Measurements from ENCODE around the gene PTRH2. TPM values are rescaled to one million over a fixed set of nuclear protein-coding genes. Genes with fewer than 3 reads are reported as not detected.

The PTRH2 gene
- total RNA-seq, 1 experiment from 2014 or later: 59.6 TPM

DNA sequence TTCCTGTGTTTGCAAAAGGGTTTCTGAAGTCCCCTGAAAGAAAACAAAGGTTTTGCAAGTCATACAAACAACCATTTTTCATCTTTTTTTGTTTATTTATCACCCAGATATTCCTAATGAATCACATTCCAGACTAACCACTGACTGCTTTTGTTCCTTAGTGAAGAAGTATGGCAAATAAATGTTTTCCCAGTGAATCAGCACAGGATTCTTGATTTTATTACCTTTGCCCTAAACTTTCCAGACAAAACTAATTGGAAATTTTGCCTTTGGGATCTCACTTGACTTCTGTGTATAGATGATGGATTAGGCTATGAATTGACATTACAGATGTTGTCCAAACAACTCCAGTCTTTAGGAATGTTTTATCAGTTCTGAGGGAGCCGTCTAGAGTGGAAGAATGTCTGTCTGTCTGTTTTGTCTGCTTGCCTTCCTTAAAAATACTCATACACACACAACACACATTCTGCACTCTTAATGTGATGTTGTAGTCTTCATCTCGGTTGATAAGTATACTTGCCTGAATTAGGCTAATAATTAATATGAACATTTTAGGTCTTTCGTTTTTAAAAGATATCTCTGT, 49.1 kb upstream of the PTRH2 start (continued):
- TF ChIP-seq, protein P1, sequence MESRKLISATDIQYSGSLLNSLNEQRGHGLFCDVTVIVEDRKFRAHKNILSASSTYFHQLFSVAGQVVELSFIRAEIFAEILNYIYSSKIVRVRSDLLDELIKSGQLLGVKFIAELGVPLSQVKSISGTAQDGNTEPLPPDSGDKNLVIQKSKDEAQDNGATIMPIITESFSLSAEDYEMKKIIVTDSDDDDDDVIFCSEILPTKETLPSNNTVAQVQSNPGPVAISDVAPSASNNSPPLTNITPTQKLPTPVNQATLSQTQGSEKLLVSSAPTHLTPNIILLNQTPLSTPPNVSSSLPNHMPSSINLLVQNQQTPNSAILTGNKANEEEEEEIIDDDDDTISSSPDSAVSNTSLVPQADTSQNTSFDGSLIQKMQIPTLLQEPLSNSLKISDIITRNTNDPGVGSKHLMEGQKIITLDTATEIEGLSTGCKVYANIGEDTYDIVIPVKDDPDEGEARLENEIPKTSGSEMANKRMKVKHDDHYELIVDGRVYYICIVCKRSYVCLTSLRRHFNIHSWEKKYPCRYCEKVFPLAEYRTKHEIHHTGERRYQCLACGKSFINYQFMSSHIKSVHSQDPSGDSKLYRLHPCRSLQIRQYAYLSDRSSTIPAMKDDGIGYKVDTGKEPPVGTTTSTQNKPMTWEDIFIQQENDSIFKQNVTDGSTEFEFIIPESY (IDR thresholded peaks at IDR 0.05; ENCODE audit: extremely low read depth, insufficient replicate concordance, low read length): no peak
- TF ChIP-seq POLR2A (IDR thresholded peaks at IDR 0.05; ENCODE audit: borderline replicate concordance, extremely low read depth, insufficient read depth, insufficient read length): no peak
- no peak for TF ChIP-seq ZFX (IDR thresholded peaks at IDR 0.05)
- TF ChIP-seq, protein P2, sequence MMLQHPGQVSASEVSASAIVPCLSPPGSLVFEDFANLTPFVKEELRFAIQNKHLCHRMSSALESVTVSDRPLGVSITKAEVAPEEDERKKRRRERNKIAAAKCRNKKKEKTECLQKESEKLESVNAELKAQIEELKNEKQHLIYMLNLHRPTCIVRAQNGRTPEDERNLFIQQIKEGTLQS (IDR thresholded peaks at IDR 0.05): peak; percentile 61; the same call in 1 of the 2 replicates
- TF ChIP-seq YY1 (IDR thresholded peaks at IDR 0.05; ENCODE audit: extremely low read depth, insufficient replicate concordance, low read depth, low read length): peak; percentile 49
- TF ChIP-seq CEBPB (IDR thresholded peaks at IDR 0.05; ENCODE audit: low read depth): peak; percentile 91
- TF ChIP-seq POLR2AphosphoS5 (IDR thresholded peaks at IDR 0.05; ENCODE audit: low read depth, low read length): peak; percentile 61; the same call in 1 of the 2 replicates
- no peak for TF ChIP-seq EZH2 (IDR thresholded peaks at IDR 0.05)
- TF ChIP-seq JUND (IDR thresholded peaks at IDR 0.05): peak; percentile 99
- TF ChIP-seq EZH2phosphoT487 (IDR thresholded peaks at IDR 0.05; ENCODE audit: borderline replicate concordance): no peak
- TF ChIP-seq EGR1 (IDR thresholded peaks at IDR 0.05; ENCODE audit: low read depth): peak; percentile 42; the same call in 1 of the 2 replicates
- TF ChIP-seq RAD21 (IDR thresholded peaks at IDR 0.05; ENCODE audit: low read depth): no peak; the same call in none of the 2 replicates
- TF ChIP-seq SRF (IDR thresholded peaks at IDR 0.05; ENCODE audit: low read depth): peak; percentile 85
- no peak; the same call in 1 of the 2 replicates for TF ChIP-seq ELF1 (IDR thresholded peaks at IDR 0.05; ENCODE audit: borderline replicate concordance, low read depth)
- TF ChIP-seq SIN3A (IDR thresholded peaks at IDR 0.05; ENCODE audit: low read depth): peak; percentile 86
- peak; percentile 72 for TF ChIP-seq CBX3 (IDR thresholded peaks at IDR 0.05; ENCODE audit: low read depth)
- TF ChIP-seq, protein P3, sequence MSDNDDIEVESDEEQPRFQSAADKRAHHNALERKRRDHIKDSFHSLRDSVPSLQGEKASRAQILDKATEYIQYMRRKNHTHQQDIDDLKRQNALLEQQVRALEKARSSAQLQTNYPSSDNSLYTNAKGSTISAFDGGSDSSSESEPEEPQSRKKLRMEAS (IDR thresholded peaks at IDR 0.05): peak; percentile 54; the same call in 1 of the 2 replicates
